PFSK-1 (cell line): Measurements from ENCODE around the gene PRXL2C.

Source experiments
- FOXP2 ChIP-seq: optimal IDR thresholded peaks from 2 replicates; pipeline ENCODE3; 2011; ENCODE audit warnings: borderline replicate concordance, control low read depth, inconsistent platforms; ENCODE audit not compliant: insufficient read depth; ENCODE audit errors: extremely low read length, extremely low read depth
- POLR2AphosphoS5 ChIP-seq: IDR thresholded peaks from 2 replicates; pipeline ENCODE4 v1.6.1; 2012; ENCODE audit warnings: low read depth, mild to moderate bottlenecking, control low read depth, low read length, moderate library complexity
- SIN3A ChIP-seq: IDR thresholded peaks from 2 replicates; pipeline ENCODE4 v1.6.1; 2012; ENCODE audit warnings: mild to moderate bottlenecking, low read length, moderate library complexity, borderline replicate concordance; ENCODE audit not compliant: insufficient read depth
- TAF1 ChIP-seq: IDR thresholded peaks from 2 replicates; pipeline ENCODE4 v1.6.1; 2012; ENCODE audit warnings: low read length, control low read depth, borderline replicate concordance; ENCODE audit not compliant: insufficient read depth
- TF ChIP-seq, protein P1 (sequence below), 2 experiments: IDR thresholded peaks; 2 replicates each; pipeline versions ENCODE4 v1.6.1 to v1.8.0; 2011 to 2012; ENCODE audit warnings: low read depth in 2 of 2, low read length in 2 of 2, control low read depth in 1 of 2, inconsistent platforms in 1 of 2, mild to moderate bottlenecking in 1 of 2, moderate library complexity in 1 of 2; ENCODE audit not compliant: insufficient read depth in 1 of 2

DNA sequence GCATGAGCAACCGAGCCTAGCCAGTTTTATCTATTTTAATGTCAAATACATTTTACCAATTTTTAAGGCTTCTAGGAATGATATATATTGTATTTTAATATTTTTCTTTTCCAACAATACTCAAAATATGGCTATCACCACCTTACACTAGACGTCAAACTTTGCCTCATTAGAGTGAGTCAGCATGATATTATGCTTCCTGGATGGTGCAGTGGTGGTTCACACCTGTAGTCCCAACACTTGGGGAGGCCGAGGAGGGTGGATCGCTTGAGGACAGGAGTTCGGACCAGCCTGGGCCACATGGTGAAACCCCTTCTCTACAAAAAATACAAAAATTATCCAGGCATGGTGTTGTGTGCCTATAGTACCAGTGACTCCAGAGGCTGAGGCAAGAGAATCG, 28.2 kb downstream of the PRXL2C start:
- TF ChIP-seq POLR2AphosphoS5 = no peak
- no peak for TF ChIP-seq TAF1
- TF ChIP-seq, protein P1, sequence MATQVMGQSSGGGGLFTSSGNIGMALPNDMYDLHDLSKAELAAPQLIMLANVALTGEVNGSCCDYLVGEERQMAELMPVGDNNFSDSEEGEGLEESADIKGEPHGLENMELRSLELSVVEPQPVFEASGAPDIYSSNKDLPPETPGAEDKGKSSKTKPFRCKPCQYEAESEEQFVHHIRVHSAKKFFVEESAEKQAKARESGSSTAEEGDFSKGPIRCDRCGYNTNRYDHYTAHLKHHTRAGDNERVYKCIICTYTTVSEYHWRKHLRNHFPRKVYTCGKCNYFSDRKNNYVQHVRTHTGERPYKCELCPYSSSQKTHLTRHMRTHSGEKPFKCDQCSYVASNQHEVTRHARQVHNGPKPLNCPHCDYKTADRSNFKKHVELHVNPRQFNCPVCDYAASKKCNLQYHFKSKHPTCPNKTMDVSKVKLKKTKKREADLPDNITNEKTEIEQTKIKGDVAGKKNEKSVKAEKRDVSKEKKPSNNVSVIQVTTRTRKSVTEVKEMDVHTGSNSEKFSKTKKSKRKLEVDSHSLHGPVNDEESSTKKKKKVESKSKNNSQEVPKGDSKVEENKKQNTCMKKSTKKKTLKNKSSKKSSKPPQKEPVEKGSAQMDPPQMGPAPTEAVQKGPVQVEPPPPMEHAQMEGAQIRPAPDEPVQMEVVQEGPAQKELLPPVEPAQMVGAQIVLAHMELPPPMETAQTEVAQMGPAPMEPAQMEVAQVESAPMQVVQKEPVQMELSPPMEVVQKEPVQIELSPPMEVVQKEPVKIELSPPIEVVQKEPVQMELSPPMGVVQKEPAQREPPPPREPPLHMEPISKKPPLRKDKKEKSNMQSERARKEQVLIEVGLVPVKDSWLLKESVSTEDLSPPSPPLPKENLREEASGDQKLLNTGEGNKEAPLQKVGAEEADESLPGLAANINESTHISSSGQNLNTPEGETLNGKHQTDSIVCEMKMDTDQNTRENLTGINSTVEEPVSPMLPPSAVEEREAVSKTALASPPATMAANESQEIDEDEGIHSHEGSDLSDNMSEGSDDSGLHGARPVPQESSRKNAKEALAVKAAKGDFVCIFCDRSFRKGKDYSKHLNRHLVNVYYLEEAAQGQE (IDR thresholded peaks at IDR 0.05; ENCODE audit: insufficient read depth in 1 of 2, low read depth in 2 of 2, low read length in 2 of 2) = no peak
- no peak for TF ChIP-seq SIN3A
- TF ChIP-seq FOXP2 = no peak
